BE2C (cell line): ENCODE measurements around the gene RASA3.

Experiments used
- DNase-seq: peaks from one replicate; pipeline ENCODE4 v3.0.0-alpha.2; 2020
- H3K27me3 ChIP-seq: fragments of 250-450 bp; sonication (Bioruptor Pico); 2 replicates; pipeline ENCODE4 v1.5.1; 2020; ENCODE audit warnings: mild to moderate bottlenecking
- H3K36me3 ChIP-seq: fragments of 250-450 bp; sonication (Bioruptor Pico); 2 replicates; pipeline ENCODE4 v1.5.1; 2020; ENCODE audit warnings: mild to moderate bottlenecking
- H3K4me1 ChIP-seq: fragments of 250-450 bp; sonication (Bioruptor Pico); 2 replicates; pipeline ENCODE4 v1.5.1; 2020
- H3K4me3 ChIP-seq: 2 replicates; pipeline ENCODE4 v1.5.1; 2011; ENCODE audit warnings: low read depth, low read length
- H3K9me3 ChIP-seq: fragments of 250-450 bp; sonication (Bioruptor Pico); 2 replicates; pipeline ENCODE4 v1.5.1; 2020
- CTCF ChIP-seq: IDR thresholded peaks from 2 replicates; pipeline ENCODE4 v1.5.1; 2012; ENCODE audit warnings: mild to moderate bottlenecking, low read depth, low read length

Gene RASA3

GRCh38 chr13:114010401-114011101 lies 121.9 kb downstream of the RASA3 start:
- Histone ChIP-seq H3K4me1 (no peaks in the 10 kb centered on the region), H3K4me3 (no peak overlapping the region), H3K9me3 (no peaks in the 10 kb centered on the region), H3K27me3 (no peaks in the 10 kb centered on the region), H3K36me3 (peaks cover 27% of the 10 kb centered on the region)
- no peak for TF ChIP-seq CTCF
- DNase-seq: no peak

GRCh38 chr13:114009590-114010400 lies 122.6 kb downstream of the RASA3 start:
- no peaks in the 10 kb centered on the region for H3K4me1 ChIP-seq
- no peak for DNase-seq
- no peaks in the 10 kb centered on the region for H3K27me3 ChIP-seq
- no peak overlapping the region for H3K4me3 ChIP-seq
- no peaks in the 10 kb centered on the region for H3K9me3 ChIP-seq
- H3K36me3 ChIP-seq: peaks cover 20% of the 10 kb centered on the region
- no peak for TF ChIP-seq CTCF

- H3K27me3 ChIP-seq: no peaks in the 10 kb centered on the region
- no peak overlapping the region for H3K4me3 ChIP-seq
- H3K36me3 ChIP-seq: peaks cover 19% of the 10 kb centered on the region
- H3K9me3 ChIP-seq: no peaks in the 10 kb centered on the region
- no peak for TF ChIP-seq CTCF
- no peaks in the 10 kb centered on the region for H3K4me1 ChIP-seq
- DNase-seq: no peak
Measured at GRCh38 chr13:114008964-114009589, 123.3 kb downstream of the RASA3 start.

- no peak for DNase-seq
- no peaks in the 10 kb centered on the region for H3K27me3 ChIP-seq
- no peaks in the 10 kb centered on the region for H3K4me1 ChIP-seq
- no peak for TF ChIP-seq CTCF
- H3K4me3 ChIP-seq: no peak overlapping the region
- H3K36me3 ChIP-seq: peaks cover 22% of the 10 kb centered on the region
- no peaks in the 10 kb centered on the region for H3K9me3 ChIP-seq
Measured at GRCh38 chr13:114007566-114007965, 124.9 kb downstream of the RASA3 start.

GRCh38 chr13:114005206-114005724 lies 127.2 kb downstream of the RASA3 start:
- peaks cover 17% of the 10 kb centered on the region for H3K36me3 ChIP-seq
- no peaks in the 10 kb centered on the region for H3K9me3 ChIP-seq
- no peak overlapping the region for H3K4me3 ChIP-seq
- no peaks in the 10 kb centered on the region for H3K27me3 ChIP-seq
- TF ChIP-seq CTCF: no peak
- DNase-seq: peak; percentile 2
- H3K4me1 ChIP-seq: no peaks in the 10 kb centered on the region
